ENCODE data around the gene SIAH2. TPM values are rescaled to one million over a fixed set of nuclear protein-coding genes. Genes with fewer than 3 reads are reported as not detected.

Gene SIAH2
- total RNA-seq, 4 donors from 2014 or later = 17.8 to 29.0 (median 20.4) TPM

DNA sequence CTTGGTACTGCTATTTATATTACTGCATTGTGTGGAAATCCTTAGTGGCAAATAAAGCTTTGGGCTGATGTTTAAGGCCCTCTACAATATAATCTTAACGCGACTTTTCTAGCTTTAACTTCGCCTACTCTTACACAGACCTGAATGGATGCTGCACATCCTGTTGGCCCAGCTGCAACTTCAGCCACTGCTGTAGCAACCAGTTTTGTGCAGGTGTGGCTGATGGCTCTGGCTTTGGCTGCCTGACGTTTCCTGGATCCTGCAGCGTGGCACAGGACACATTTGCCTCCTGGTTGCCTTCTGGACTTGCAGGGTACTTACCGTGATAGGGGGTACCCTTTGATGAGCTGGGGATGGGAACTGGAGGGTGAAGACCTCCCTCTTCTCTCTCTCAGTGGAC is 39.0 kb downstream of the SIAH2 start:
- Histone ChIP-seq H3K36me3 (no peaks in the 10 kb centered on the region), H3K4me1 (peaks cover 0 to 4% of the 10 kb centered on the region in 2 donors), H3K27ac (no peak overlapping the region), H3K27me3 (no peaks in the 10 kb centered on the region), H3K9me3 (no peaks in the 10 kb centered on the region), H3K4me3 (replicated peaks in 1 of 3) (no peak overlapping the region)
- WGBS, 2 donors = 80 to 82% methylated on average over 6 of the region's 6 CpGs
- TF ChIP-seq, protein P1, sequence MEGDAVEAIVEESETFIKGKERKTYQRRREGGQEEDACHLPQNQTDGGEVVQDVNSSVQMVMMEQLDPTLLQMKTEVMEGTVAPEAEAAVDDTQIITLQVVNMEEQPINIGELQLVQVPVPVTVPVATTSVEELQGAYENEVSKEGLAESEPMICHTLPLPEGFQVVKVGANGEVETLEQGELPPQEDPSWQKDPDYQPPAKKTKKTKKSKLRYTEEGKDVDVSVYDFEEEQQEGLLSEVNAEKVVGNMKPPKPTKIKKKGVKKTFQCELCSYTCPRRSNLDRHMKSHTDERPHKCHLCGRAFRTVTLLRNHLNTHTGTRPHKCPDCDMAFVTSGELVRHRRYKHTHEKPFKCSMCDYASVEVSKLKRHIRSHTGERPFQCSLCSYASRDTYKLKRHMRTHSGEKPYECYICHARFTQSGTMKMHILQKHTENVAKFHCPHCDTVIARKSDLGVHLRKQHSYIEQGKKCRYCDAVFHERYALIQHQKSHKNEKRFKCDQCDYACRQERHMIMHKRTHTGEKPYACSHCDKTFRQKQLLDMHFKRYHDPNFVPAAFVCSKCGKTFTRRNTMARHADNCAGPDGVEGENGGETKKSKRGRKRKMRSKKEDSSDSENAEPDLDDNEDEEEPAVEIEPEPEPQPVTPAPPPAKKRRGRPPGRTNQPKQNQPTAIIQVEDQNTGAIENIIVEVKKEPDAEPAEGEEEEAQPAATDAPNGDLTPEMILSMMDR (IDR thresholded peaks at IDR 0.05) = no peak
- no peak for TF ChIP-seq POLR2A (IDR thresholded peaks at IDR 0.05)
- no peak for DNase-seq
- intact Hi-C loops (cut with DNase I) = loop anchor here (5.0 to 10.0 kb wide), 2 partner anchors 61 to 143 kb away; no protein-coding TSS in a partner anchor

DNA sequence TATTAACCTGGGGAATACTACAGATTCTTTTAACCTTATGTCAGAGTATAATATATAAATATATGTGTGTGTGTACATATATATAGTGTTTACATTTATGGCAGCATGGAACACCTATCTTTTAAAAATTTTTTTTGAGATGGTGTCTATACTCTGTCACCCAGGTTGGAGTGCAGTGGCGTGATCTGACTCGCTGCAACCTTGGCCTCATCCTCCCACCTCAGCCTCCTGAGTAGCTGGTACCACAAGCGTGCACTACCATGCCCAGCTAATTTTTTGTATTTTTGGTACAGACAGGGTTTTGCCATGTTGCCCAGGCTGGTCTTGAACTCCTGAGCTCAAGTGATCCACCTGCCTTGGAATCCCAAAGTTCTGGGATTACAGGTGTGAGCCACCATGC is 40.7 kb downstream of the SIAH2 start:
- Histone ChIP-seq H3K4me3 (replicated peaks in 1 of 3) (no peak overlapping the region), H3K27ac (no peak overlapping the region), H3K36me3 (no peaks in the 10 kb centered on the region), H3K4me1 (peaks cover 0 to 4% of the 10 kb centered on the region in 2 donors), H3K27me3 (no peaks in the 10 kb centered on the region), H3K9me3 (no peaks in the 10 kb centered on the region)
- DNase-seq = no peak
- no peak for TF ChIP-seq POLR2A (IDR thresholded peaks at IDR 0.05)
- TF ChIP-seq, protein P1 (IDR thresholded peaks at IDR 0.05) = no peak
- 95 to 97% methylated on average over 3 of the region's 3 CpGs for WGBS, 2 donors
- intact Hi-C loops (cut with DNase I) = loop anchor here (5.0 to 10.0 kb wide), 2 partner anchors 63 to 145 kb away; no protein-coding TSS in a partner anchor

DNA sequence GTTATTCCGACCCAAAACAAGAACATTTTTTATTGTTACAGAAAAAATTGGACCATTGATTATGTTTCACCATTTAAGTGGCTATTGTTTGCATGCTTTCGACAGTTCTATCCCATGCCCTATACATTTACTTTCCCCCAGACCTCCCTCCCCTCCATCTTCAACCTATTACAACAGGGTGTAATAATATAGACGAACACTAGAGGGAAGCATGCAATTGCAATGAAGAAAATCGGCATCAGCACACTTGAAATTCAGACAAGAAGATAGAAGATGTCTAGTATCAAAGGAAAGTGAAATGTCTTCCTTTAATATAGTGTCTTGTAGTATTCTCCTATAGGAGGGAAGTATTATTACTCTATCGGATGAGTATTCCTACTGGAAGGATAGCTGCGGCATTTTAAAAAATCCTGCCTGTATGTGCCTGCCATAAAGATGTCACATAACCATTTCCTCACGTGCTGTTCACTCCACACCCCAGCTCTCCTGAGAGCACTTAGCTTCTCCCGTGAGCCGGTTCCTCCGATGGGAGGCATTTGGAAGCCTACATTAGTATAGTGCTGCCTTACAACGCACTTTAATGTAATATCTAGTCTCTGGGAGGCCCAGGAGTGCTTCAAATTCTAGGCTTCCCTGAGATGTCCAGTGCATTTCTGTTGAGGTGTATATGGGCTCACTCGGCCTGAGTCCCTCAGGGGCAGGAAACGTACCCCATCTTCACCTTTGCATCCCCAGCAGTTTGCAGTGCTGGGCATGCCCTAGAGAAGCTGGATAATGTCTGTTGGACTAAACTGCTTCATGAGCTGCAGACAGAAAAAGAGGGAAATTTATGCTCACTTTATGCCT is 41.5 kb downstream of the SIAH2 start:
- no peak overlapping the region for H3K4me3 ChIP-seq (replicated peaks in 1 of 3)
- intact Hi-C loops (cut with DNase I) = loop anchor here (5.0 to 10.0 kb wide), 2 partner anchors 63 to 146 kb away; no protein-coding TSS in a partner anchor
- H3K27ac ChIP-seq = no peak overlapping the region
- DNase-seq = peak; percentile 21 to 30
- no peaks in the 10 kb centered on the region for H3K36me3 ChIP-seq
- 18 to 19% methylated on average over 13 of the region's 13 CpGs for WGBS, 2 donors
- H3K4me1 ChIP-seq = peaks cover 0 to 4% of the 10 kb centered on the region in 2 donors
- no peaks in the 10 kb centered on the region for H3K9me3 ChIP-seq
- no peaks in the 10 kb centered on the region for H3K27me3 ChIP-seq
- TF ChIP-seq, protein P1 (IDR thresholded peaks at IDR 0.05) = peak; percentile 57 to 91 (median 81)
- no peak for TF ChIP-seq POLR2A (IDR thresholded peaks at IDR 0.05)

DNA sequence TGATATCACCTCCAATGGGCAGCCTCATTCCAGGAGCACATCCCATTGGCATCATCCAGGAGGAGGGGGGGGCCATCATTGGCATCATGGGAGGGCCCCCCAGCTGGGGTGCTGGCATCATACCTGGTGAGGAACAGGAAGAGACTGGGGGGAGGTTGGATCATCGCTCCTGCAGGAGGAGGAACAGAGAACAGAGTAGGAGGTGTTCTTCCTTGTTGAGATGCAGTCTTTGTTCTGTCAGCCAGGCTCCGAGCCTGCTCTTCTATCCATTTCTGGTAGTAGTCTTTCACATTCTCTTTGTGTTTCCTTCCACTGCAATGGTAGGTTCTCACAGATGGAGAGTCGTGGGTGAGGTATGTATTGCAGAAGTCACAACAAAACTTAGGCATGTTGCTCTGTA is 42.5 kb downstream of the SIAH2 start:
- Histone ChIP-seq H3K27me3 (no peaks in the 10 kb centered on the region), H3K9me3 (no peaks in the 10 kb centered on the region), H3K36me3 (no peaks in the 10 kb centered on the region), H3K27ac (no peak overlapping the region), H3K4me1 (peaks cover 0 to 4% of the 10 kb centered on the region in 2 donors), H3K4me3 (replicated peaks in 1 of 3) (no peak overlapping the region)
- DNase-seq = no peak
- TF ChIP-seq, protein P1 (IDR thresholded peaks at IDR 0.05) = no peak
- no peak for TF ChIP-seq POLR2A (IDR thresholded peaks at IDR 0.05)
- intact Hi-C loops (cut with DNase I) = loop anchor here (5.0 to 10.0 kb wide), 2 partner anchors 64 to 147 kb away; no protein-coding TSS in a partner anchor
- 75 to 82% methylated on average over 3 of the region's 3 CpGs for WGBS, 2 donors

- intact Hi-C loops (cut with DNase I) = no loop called here
- DNase-seq = no peak
- no peak overlapping the region for H3K27ac ChIP-seq
- TF ChIP-seq, protein P1 (IDR thresholded peaks at IDR 0.05) = no peak
- TF ChIP-seq POLR2A (IDR thresholded peaks at IDR 0.05) = no peak
- H3K27me3 ChIP-seq = no peaks in the 10 kb centered on the region
- H3K36me3 ChIP-seq = no peaks in the 10 kb centered on the region
- H3K4me1 ChIP-seq = no peaks in the 10 kb centered on the region
- WGBS, 2 donors = 93 to 96% methylated on average over 2 of the region's 2 CpGs
- H3K9me3 ChIP-seq = no peaks in the 10 kb centered on the region
- no peak overlapping the region for H3K4me3 ChIP-seq (replicated peaks in 1 of 3)
Observed at GRCh38 chr3:150710097-150710496, 52.9 kb downstream of the SIAH2 start.

Data from thyroid gland (tissue), 4 donors.